CD4-positive, alpha-beta T cell treated with Interleukin-21 for 1 hour (primary cell): ENCODE results near the gene PROCA1.
"Not testable (repeated sequence)": the region's sequence is repeated elsewhere in the genome, so short reads cannot be mapped to it uniquely, and the experiment has no call there.

Experiments
- DNase-seq: peaks from one replicate; pipeline ENCODE4 v3.0.0-alpha.2; 2020

The PROCA1 gene

GRCh38 chr17:28725660-28726225, 14.1 kb upstream of the PROCA1 start:
- DNase-seq, result no peak

GRCh38 chr17:28725166-28725659, 13.5 kb upstream of the PROCA1 start:
- no peak for DNase-seq

GRCh38 chr17:28724500-28725165, 12.9 kb upstream of the PROCA1 start:
- no peak for DNase-seq

- not testable (repeated sequence) for DNase-seq
Measured at GRCh38 chr17:28723836-28724499, 12.3 kb upstream of the PROCA1 start.

GRCh38 chr17:28723159-28723835, 11.6 kb upstream of the PROCA1 start:
- DNase-seq, result no peak

GRCh38 chr17:28722417-28723158, 10.9 kb upstream of the PROCA1 start:
- DNase-seq, result no peak

- not testable (repeated sequence) for DNase-seq
Measured at GRCh38 chr17:28720997-28721329, 9.3 kb upstream of the PROCA1 start.

GRCh38 chr17:28720247-28720996, 8.7 kb upstream of the PROCA1 start:
- DNase-seq, result peak; percentile 39

- no peak for DNase-seq
Measured at GRCh38 chr17:28719021-28719433, 7.3 kb upstream of the PROCA1 start.

- no peak for DNase-seq
Measured at GRCh38 chr17:28718333-28719020, 6.8 kb upstream of the PROCA1 start.

GRCh38 chr17:28717578-28718332, 6.1 kb upstream of the PROCA1 start, which contains the start of gene RAB34:
RAB34 (minus strand) TSS chr17:28717868; CDS start chr17:28717266, 602 bp downstream.
- no peak for DNase-seq

- DNase-seq, result no peak
Measured at GRCh38 chr17:28716740-28717577, 5.3 kb upstream of the PROCA1 start.

- DNase-seq, result no peak
Measured at GRCh38 chr17:28715217-28715616, 3.5 kb upstream of the PROCA1 start.

- DNase-seq, result no peak
Measured at GRCh38 chr17:28714281-28714680, 2.6 kb upstream of the PROCA1 start.

GRCh38 chr17:28712705-28713415, 1.2 kb upstream of the PROCA1 start:
- no peak for DNase-seq

- peak; percentile 79 for DNase-seq
Measured at GRCh38 chr17:28712032-28712704, 480 bp upstream of the PROCA1 start.

- DNase-seq, result peak; percentile 93
Measured at GRCh38 chr17:28710861-28711722, 596 bp downstream of the PROCA1 start.
